ENCODE data around the gene COL4A4.

COL4A4 gene

DNA sequence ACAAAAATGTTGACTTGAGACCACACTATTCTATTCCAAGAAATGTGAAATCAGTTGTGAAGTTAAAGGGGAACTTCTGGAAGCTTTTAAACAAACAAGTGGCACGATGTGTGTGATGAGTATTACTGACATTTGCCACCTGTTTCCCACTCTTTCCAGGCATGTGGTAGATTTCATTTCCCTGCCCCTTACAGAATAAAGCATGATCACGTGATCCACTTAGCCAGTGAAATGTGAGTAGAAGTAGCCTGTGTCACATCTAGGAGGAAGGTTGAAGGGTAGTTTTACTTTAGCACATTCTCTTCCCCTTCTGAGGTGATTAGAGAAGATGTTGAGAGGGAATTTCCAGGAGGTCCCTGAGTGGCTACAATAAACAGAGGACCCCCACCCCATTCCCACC is 3.8 kb downstream of the COL4A4 start:
- DNase-seq, result no peak

DNA sequence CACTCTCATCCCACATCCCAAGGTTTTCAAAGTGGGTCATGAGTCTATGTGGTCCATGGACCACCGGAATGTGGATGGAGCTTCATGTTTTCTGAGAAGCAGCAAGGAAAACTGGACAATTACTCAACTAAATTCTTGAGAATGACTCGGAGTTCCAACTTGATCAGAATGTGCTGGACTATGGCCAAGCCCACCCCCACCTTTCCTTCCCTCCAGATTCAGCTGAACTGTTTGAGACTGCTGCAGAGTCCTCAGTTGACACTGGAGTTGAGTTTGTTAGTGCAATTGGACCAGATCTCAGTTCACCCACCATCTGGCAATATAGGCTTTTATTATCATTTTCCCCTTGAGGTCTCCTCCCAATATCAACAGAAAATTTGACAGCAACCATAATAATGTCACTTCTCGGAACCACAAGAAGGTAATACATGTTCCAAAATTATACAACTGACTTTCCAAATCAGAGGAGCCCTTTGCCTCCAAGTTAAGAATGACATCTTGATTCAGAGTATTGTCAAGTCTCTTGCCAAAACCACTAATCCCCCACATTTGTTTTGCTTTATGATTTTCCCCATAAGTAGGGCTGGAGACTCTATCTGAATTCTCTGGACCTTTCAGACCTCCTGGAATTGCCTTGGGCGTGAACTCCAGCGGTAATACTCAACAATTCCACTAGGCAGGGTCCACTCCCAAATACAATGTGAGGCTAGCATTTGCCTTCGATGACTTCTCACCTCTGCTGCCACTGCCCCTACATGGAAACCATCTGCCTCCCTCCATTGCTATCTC is 8.8 kb downstream of the COL4A4 start:
- DNase-seq, result no peak

DNA sequence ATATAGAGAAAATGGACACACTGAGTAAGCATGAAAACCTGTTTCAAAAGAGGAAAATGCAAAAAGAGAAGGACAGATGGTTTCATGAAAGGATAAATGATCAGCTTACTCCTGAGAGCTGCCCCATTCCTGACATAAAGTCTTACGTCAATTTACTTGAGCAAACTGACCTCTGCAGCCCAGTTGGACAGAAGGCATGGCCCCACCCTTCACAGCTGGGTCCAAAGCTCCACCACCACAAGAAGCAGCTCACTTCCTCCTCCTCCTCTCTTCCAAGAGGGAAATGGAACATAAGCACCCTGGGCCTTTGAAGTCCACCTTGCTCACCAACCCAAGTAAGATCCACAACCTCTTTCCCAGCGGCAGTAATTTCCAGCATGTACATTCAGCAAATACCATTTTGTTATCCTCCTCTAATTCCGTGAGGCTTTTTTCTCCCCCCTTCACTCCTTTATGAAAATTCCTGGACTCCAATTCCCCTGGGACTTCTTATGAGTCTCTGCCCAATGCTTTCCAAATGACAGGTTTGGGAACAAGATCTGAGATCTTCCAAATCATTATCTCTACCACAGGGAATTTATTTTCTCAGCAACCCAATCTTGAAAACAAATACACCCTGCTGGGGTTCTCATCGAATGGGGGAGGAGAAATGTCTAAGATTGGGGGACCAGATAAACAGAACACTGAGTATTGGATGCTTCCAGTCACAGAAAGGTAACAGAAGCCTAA is 10.1 kb downstream of the COL4A4 start:
- DNase-seq, result no peak

DNA sequence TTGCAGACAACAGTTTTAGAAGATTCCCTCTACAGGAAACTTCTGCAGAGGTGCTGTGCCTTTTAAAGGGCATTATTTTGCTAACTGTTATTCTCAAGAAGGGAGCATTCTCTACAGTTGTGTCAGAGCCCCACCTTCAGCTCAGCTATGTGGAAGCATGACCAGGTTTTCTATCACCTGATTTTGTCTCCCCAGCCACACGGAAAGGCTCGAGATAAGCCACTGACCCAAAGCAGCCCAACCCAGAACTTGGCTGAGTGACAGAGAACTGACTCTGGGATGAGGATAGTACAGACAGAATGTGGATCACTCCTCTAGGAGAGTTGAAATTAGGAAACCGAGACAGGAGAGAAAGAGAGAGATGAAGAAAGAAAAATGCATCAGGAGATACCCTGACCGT is 10.7 kb downstream of the COL4A4 start:
- no peak for DNase-seq

DNA sequence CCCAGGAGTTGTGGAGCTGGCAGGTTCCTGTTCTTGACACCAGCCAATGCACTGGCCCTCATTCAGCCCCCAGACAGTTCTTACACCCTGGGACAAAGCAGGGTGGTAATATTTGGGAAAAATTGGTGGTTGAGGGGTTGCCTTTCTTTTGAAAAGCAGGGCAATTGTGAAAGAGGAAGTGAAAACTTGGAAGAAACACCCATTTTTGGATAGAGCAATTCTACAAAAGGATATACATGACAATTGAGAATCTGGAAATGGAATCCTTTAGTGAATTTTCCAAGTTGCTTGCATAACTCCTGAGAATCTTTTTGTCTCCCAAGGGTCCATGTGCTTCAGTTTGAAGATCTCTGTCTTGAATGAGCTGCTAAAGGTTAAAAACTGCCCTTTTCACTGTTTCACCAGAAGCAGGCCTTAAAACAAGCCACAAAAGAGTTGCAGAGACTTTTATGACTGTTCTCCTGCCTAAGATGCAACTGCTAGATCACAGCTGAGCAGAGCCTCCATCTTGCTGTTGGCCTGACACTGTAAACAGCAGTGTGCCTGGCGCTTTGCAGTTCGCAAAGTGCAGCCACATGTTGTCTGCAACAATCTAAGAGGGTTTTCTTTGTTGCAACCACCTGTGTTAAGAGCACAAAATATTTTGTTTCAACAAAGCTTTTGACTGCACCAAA is 11.8 kb downstream of the COL4A4 start:
- DNase-seq, result no peak

DNA sequence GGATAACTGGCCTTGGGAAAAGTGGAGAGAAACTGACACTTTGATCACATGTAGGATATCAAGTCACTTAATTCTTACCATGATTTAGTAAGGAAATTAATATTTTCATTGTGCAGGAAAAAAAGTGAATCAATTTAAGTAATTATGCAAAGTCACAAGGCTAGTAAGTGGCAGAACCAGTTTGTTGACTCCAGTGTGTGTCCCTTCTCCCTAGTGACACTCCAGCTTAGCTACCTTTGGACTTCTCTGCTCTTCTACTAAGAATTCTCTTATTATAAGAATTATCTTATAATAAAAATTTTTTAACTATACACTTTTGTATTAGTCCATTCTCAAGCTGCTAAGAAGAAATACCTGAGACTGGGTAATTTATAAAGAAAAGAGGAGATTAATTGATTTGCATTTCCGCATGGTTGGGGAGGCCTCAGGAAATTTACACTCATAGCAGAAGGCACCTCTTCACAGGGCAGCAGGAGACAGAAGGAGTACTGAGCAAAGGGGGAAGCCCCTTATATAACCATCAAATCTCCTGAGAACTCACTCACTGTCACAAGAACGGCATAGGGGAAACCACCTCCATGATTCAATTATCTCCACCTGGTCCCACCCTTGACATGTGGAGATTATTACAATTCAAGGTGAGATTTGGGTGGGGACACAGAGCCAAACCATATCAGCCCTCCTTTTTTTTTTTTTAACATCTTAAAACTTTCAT is 13.6 kb downstream of the COL4A4 start:
- no peak for DNase-seq

DNA sequence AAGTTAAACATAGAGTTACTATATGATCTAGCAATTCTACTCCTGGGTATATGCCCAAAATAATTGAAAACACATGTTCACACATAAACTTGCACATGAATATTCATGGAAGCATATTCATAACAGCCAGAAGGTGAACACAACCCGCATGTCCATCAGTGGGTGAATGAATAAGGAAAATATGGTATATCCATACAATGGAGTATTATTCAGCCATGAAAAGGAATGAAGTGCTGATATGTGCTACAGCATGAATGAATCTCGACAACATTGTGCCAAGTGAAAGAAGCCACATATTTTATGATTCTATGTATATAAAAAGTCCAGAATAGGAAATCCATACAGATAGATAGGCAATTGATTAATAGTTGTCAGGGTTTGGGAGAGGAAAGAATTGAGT is 15.9 kb downstream of the COL4A4 start:
- DNase-seq, result no peak

DNA sequence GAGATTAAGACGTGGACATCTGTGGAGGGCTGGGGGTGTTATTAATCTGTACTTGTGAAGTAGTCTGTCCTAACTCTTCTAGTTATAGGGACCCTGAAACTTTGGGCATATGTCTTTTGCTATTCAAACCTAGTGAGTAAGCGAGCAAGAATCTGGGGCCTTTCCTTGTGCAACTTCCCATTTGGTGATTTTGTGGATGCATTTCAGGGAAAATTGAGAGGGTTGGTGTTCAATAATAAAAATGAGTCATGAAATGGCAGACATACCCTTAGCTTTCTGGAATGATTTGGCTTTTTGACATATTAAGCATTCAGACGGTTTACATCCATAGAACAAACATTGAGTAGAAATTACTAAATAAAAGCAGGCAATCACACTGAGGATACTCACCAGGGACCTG is 17.0 kb downstream of the COL4A4 start:
- DNase-seq, result no peak

DNA sequence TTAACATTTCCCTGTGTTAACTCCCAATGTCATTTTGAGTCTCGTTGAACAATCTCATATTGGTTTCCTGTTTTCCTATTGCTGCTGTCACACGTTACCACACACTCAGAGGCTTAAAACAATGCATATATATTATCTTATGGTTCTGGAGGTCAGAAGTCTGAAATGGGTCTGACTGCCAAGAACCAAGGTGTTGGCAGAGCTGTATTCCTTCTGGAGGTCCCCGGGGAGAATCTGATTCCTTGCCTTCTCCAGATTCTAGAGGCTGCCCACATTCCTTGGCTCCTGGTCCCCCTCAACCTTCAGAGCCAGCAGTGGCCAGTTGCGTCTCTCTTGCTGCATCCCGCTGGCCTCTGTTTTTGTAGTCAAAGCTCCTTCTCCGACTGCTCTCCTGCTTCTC is 17.5 kb downstream of the COL4A4 start:
- no peak for DNase-seq

DNA sequence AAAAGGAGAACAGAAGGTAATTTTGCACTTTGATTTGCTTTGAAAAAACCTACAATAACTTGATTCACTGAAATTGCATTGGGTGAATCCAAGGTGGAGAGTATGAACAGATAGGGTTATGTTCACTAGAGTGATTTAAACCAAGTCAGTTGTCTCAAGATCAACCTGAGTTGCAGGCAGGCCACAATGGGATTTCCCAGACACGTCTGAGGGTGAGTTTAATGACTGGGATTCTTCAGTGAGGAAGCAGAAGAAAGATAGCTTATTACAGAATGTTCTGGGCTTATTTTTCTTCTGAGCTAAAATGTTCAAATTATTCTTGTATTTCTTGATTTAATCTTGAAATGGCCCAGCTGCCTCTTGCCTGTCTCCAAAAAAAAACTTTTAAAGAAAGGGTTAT is 20.1 kb downstream of the COL4A4 start:
- no peak for DNase-seq

DNA sequence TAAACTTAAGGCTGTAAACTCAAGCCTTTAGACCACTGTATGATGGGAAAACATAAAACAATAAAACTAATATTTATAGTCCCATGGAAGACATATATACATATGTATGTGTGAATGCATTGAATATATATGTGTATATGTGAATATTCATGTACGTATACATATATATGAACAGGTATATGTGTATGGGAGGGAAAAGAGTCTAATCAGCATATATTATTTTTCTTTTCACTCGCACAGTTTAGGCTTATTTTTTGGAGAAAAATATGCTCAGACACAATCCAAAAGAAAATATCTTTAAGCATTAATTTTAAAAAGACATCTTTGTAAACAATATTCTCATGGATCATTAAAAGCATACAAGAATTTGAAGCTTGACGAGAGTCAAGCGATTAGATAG is 22.7 kb downstream of the COL4A4 start:
- no peak for DNase-seq

DNA sequence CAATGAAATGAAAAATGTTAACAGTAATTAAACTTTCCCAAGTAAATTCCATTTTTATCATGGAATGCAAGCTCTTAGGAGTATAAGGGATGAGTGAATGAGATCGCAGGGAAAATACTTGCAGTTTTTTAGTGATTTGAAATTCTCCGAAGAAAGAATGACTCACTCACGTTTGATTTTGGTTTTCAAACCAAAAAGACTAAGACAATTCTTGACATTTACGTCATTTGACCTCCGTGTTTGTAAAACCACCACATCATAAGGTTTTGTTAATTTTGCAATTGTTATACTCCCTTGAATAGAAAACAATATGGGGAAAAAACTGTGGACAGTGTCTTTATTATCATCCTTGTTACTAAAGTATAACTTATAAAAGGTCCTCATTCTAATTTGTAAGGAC is 29.4 kb downstream of the COL4A4 start:
- no peak for DNase-seq

DNA sequence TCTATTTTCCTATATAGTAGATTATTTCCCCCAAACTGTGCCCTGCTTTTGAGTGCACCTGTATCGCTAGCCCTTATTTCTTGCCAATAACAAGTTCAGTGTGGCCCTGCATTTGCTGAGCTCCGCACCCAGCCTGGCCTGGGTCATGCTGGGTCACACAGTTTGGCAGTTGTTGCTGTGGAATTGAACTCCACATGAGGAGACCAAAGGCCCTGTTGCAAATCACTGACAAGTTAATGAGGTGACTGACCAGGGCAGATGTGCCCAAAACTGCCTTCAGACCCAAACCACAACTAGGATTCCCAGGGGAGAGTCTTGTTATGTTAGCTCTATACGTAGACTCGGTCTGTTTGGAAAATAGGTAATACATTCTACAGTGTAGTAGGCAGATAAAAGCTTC is 31.0 kb downstream of the COL4A4 start:
- DNase-seq, result no peak

DNA sequence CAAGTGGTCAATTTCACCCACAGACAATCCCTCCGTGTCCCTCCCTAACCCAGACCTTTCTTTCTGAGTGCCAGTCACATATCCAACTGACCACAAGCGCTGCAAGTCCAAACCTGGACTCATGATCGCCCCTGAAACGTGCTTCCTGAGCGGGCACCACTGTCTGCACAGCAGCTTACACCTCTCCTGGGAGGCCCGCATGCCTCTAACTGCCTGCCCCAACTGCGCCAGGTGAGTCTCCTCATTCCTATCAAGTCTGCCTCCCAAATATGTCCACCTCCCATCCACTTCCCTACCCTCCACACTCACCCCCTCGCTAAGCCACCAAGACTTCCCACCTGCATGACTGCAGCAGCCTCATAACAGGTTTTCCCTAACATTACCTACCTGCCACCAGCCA is 33.4 kb downstream of the COL4A4 start:
- DNase-seq, result no peak

DNA sequence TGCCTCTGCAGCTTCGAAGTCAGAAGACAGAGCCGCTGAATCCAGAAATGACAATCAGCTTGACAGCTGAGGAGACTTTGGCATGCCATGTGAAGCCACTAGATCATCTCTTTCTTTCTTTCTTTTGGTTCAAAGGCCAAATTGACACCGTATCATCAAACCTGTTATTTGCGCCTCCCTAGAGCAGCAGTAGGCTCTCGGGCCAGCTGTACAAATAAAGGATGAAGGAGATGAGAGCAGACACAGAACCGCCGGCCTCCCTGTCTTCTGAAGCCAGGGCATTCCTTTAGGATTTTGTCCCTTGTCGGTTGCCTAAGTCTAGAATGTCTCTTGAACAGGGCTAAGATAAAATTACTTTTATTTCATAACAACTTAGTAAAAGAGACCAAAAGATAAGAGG is 36.8 kb downstream of the COL4A4 start:
- DNase-seq, result no peak

DNA sequence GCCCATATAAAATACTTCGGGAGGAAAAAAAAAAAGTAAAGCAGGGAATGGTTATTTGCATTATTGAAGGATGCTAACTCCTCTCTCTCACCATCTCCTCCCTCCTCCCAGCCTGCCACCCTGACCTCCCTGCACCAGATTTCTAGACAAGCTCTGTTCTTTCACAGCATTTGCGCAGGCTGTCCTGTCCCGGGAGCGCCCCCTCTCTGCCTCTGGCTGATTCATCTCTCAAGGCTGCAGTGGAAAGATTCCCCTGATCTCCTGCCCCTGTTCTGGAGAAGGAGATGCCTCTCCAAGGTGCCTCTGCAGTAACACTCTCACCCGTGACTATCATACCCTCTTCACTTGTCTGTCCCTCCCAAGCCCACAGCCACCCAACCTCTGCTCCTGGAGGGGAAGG is 38.5 kb downstream of the COL4A4 start:
- no peak for DNase-seq

DNA sequence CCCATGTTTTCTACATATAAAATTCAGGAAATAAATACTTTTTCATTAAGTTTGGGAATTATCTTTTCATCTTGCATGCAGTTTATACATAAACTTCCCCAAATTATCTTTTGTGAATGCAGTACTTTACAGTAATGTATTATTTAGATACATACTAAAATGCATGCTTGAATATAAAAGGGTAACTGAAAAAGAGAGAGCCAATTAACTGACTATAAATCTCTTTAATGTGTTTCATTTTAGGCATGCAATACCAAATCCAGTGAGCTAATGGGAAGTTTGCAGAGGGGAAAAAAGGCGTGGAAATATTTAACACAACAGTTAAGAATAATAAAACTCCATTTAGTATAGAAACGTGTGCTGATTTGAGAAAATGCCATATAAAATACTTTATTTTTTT is 39.2 kb downstream of the COL4A4 start:
- DNase-seq, result no peak

DNA sequence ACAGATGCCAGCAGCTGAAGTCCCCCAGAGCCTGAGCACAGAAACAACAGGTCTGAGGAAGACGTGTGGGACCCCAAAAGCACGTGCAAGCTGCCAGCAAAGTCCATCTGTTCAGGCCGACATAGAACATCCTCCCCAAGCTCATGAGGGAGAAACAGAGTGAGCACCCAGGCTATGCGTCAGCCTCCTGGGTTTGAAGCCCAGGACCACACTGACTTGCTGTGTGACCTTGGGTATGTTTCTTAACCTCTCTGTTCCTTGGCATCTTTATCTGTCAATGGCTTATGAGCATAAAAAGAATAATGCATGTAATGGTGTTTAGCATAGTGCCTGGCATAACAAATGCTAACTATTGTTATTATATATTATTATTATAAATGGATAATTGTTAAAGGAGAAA is 40.3 kb downstream of the COL4A4 start:
- DNase-seq, result no peak

DNA sequence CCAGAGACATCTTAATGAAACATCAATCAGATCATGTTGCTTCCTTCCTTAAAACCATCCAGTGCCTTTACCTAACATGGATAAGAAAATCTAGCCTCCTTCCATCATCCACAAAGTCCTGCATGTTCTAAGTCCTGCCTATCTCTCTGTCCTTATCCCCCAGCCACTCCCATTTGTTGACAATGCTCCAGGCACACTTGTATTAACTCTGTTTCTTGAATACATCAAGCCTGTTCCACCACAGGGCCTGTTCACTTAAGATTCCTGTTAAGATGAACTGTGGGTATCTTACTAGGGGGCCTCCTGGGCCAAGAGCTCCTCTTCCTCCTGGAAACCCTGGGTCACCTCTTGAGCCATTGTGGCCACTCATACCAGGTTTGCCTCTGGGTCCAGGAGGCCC is 45.7 kb downstream of the COL4A4 start:
- DNase-seq, result no peak

DNA sequence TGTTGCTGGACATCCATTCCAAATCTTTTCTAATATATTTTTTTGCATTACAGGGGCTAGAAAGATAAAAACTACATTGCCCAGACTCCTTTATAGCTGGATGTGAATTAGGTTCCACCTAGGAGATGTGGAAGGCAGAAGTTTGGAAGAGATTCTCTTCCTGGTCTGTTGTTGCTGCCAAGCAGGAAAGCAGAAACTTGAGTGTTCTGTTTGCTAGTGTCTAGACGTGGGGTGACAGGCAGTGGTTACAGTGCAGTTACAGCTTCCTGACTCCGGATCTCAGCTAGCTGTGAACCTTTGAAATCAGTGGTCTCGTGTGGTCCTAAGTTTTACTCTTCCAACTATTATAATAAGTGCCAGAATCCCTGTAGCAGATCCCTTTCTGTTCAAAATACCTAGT is 46.2 kb downstream of the COL4A4 start:
- no peak for DNase-seq

DNA sequence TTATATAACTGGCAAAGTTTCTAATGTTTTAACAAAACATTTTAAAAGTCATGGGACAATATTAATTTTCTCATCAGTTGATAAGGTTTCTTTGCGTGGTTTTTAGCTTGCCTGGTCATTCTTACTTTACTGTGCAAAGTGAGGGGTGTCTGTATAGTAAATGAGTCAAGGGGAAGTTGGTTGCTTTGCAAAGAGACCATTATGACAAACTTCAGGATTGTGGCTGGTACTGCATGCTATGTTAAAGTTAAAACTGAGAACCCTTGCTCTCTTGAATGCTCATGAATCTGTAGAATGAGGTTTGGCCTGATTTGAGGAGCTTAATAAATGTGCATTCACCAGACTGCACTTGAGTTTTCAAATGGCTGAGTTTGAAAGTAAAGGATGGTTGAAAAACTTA is 47.0 kb downstream of the COL4A4 start:
- no peak for DNase-seq

DNA sequence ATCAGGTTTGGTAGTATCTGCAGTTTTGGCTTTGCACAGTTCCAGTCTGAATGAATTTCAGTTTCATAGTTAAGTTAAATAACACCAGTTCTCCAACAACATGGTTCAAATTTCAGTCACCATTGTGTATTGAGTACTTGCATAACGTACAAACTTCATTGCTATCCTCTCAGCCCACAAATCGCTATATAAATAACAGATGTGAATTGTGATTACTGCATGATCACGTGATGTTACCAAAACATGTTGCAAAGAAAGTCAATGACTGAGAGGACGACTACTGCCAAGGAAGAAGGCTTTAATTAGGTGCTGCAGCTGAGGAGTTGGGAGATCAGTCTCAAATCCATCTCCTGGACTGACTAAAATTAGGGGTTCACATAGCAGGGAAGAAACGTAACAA is 48.2 kb downstream of the COL4A4 start:
- DNase-seq, result no peak
